22Rv1 (cell line): ENCODE data around the gene AKR1E2.

Source experiments
- H3K27ac ChIP-seq: fragments of 450-650 bp; 2 replicates; pipeline ENCODE4 v1.5.1; 2017
- ZFX ChIP-seq: fragments of 450-650 bp; IDR thresholded peaks from 2 replicates; pipeline ENCODE4 v1.6.1; 2017; ENCODE audit warnings: antibody characterized with exemption, borderline replicate concordance
- TF ChIP-seq, protein P1 (sequence below): fragments of 450-650 bp; IDR thresholded peaks from 2 replicates; pipeline ENCODE4 v1.5.1; 2017; ENCODE audit warnings: mild to moderate bottlenecking

The AKR1E2 gene

DNA sequence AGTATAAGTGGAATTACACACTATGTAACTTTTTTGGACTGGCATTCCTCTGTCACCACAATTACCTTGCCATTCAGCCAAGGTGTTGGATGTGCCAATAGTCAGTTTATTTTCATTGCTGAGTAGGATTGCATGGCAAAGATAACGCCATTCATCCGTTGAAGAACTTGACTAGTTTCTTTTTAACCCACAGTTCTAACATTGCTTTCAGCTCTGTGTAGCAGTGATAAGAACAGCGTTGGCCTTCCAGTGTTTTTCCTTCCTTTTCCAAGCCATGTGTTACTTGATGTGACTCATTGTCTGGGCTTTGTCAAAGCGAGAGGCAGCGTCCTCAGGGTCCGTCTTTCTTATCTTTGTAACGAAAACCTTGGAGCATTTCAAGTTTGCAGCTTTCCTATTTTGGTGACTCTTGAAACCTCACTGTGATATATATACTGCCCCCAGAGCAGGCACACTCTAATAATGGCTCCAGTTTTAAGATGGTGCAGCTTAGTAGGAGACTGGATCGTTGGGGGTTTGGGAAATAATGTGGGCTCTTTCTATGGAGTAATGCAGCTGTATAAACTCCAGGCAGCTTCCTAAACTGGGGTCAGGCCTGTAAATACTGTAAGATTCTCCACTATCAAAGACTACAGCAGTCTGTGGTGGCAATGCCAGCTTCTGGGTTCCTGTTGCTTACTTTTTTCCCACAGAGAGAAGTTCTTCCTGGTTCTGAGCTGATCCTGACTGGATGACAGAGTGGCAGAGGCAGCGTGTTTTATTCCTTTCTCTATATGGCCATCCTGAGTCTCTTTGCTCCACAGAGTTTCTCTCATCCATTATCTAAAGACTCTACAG, 41.7 kb downstream of the AKR1E2 start:
- no peak for TF ChIP-seq ZFX
- H3K27ac ChIP-seq: no peak overlapping the region

DNA sequence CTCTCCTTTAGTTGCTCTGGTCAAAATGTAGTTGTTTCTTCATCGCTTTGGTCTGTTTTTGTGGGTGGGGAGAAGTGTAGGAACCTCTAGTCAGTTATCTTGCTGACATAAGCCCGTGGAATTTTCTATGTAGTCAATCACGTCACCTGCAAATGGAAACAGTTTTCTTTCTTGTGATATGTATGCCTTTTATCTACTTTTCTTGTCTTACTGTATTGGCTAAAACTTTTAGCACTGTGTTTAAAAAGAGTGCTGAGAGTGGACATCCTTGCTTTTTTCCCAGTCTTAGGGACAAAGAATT, 42.3 kb downstream of the AKR1E2 start:
- H3K27ac ChIP-seq: no peak overlapping the region
- no peak for TF ChIP-seq ZFX
- TF ChIP-seq, protein P1, sequence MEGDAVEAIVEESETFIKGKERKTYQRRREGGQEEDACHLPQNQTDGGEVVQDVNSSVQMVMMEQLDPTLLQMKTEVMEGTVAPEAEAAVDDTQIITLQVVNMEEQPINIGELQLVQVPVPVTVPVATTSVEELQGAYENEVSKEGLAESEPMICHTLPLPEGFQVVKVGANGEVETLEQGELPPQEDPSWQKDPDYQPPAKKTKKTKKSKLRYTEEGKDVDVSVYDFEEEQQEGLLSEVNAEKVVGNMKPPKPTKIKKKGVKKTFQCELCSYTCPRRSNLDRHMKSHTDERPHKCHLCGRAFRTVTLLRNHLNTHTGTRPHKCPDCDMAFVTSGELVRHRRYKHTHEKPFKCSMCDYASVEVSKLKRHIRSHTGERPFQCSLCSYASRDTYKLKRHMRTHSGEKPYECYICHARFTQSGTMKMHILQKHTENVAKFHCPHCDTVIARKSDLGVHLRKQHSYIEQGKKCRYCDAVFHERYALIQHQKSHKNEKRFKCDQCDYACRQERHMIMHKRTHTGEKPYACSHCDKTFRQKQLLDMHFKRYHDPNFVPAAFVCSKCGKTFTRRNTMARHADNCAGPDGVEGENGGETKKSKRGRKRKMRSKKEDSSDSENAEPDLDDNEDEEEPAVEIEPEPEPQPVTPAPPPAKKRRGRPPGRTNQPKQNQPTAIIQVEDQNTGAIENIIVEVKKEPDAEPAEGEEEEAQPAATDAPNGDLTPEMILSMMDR: no peak

- no peak for TF ChIP-seq ZFX
- TF ChIP-seq, protein P1: no peak
- H3K27ac ChIP-seq: no peak overlapping the region
Observed at GRCh38 chr10:4882704-4883078, 56.7 kb downstream of the AKR1E2 start.

GRCh38 chr10:4883079-4883739, 57.2 kb downstream of the AKR1E2 start:
- TF ChIP-seq, protein P1: no peak
- TF ChIP-seq ZFX: no peak
- no peak overlapping the region for H3K27ac ChIP-seq

DNA sequence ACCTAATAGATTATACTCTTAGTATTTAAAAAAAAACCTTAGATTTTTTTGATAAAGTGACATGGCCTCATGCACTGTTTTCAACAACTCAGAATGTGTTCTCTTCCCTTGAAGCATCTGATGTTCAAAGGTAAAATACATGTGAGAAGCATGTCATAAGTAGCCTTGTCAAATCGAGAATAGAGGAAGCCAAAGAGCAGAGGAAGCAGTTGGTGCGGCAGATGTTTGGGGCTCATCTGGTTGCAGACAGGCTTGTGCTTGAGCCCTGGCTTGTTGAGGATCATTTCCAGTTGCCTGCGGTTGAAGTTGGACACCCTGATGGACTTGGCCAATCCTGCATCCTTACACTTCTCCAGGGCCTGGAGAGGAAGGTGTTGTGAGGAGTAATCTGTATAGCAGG, 59.2 kb downstream of the AKR1E2 start:
- no peak overlapping the region for H3K27ac ChIP-seq
- TF ChIP-seq, protein P1: no peak
- TF ChIP-seq ZFX: no peak

DNA sequence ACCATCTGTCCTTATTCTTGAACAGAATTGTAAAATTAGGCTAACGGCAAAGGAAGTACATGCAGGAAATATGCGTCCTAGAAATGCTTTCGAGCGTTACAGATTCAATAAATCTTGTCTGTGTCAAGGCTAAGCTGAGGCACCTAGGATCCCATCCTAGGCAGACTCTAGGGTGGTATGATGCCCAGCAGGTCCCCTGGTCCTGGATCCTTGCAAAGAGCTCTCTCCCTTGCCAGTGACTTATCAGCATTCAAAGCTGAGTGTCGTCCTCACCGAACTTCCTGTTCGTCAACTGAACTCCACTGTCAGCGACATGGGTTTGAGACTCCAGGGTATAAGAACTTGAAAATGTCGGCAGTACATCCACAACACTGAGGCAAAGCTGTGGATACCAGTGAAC, 61.5 kb downstream of the AKR1E2 start:
- TF ChIP-seq, protein P1: no peak
- TF ChIP-seq ZFX: no peak
- no peak overlapping the region for H3K27ac ChIP-seq

GRCh38 chr10:4888236-4888635, 62.2 kb downstream of the AKR1E2 start:
- H3K27ac ChIP-seq: no peak overlapping the region
- TF ChIP-seq ZFX: no peak
- TF ChIP-seq, protein P1: no peak
